Breast epithelium (tissue), 3 donors: Measurements from ENCODE around the gene ATP6AP2.

Experiments
- POLR2A ChIP-seq: fragments of 450-650 bp; IDR thresholded peaks from one replicate; pipeline ENCODE4 v1.6.1; 2016; ENCODE audit warnings: antibody characterized with exemption, mild to moderate bottlenecking, moderate library complexity
- POLR2AphosphoS5 ChIP-seq, 3 donors: sonication (generic); formaldehyde crosslinking; IDR thresholded peaks; one replicate each; pipeline ENCODE4 v1.6.1; 2017; ENCODE audit warnings: antibody characterized with exemption in 3 of 3
- TF ChIP-seq, protein P1 (sequence below), 3 donors: fragments of 450-650 bp; IDR thresholded peaks; one replicate each; pipeline ENCODE4 v1.5.1; 2016 to 2017; ENCODE audit warnings: antibody characterized with exemption in 3 of 3, mild to moderate bottlenecking in 3 of 3, moderate library complexity in 3 of 3

DNA sequence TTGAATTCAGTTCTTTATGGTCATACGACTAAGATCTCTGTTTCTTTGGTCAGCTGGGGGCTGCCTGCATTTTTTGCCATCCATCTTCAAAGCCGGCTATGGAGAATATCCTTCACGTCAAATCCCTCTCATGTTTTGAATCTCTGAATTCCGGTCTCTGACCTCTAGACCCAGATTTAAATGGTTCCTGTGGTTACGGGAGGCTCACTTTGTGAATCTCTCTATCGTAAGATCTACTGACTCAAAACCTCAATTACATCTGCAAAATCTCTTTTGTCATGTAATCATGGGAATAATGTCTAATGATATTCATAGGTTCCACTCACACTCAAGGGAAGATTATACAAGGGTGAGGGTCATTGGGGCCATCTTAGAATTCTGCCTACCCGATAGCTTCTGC is 36.8 kb downstream of the ATP6AP2 start:
- TF ChIP-seq, protein P1, sequence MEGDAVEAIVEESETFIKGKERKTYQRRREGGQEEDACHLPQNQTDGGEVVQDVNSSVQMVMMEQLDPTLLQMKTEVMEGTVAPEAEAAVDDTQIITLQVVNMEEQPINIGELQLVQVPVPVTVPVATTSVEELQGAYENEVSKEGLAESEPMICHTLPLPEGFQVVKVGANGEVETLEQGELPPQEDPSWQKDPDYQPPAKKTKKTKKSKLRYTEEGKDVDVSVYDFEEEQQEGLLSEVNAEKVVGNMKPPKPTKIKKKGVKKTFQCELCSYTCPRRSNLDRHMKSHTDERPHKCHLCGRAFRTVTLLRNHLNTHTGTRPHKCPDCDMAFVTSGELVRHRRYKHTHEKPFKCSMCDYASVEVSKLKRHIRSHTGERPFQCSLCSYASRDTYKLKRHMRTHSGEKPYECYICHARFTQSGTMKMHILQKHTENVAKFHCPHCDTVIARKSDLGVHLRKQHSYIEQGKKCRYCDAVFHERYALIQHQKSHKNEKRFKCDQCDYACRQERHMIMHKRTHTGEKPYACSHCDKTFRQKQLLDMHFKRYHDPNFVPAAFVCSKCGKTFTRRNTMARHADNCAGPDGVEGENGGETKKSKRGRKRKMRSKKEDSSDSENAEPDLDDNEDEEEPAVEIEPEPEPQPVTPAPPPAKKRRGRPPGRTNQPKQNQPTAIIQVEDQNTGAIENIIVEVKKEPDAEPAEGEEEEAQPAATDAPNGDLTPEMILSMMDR (IDR thresholded peaks at IDR 0.05): no peak
- TF ChIP-seq POLR2A: no peak
- TF ChIP-seq POLR2AphosphoS5 (IDR thresholded peaks at IDR 0.05): no peak
